COLO829 (cell line): Measurements from ENCODE around the gene CDT1.

Source experiments
- DNase-seq: peaks from one replicate; pipeline ENCODE4 v3.0.0; 2012; ENCODE audit warnings: low spot score

CDT1 gene

GRCh38 chr16:88804552-88805339 lies 1.2 kb downstream of the CDT1 start:
- DNase-seq, result no peak

GRCh38 chr16:88805340-88805715 lies 1.7 kb downstream of the CDT1 start:
- no peak for DNase-seq

- no peak for DNase-seq
These were observed 2.4 kb downstream of the CDT1 start for GRCh38 chr16:88805887-88806393.

GRCh38 chr16:88806491-88807111 lies 3.0 kb downstream of the CDT1 start:
- no peak for DNase-seq

GRCh38 chr16:88807142-88807625 lies 3.6 kb downstream of the CDT1 start:
- no peak for DNase-seq

GRCh38 chr16:88807626-88808453 lies 4.3 kb downstream of the CDT1 start:
- no peak for DNase-seq

GRCh38 chr16:88809068-88809675 lies 5.6 kb downstream of the CDT1 start:
- DNase-seq, result no peak

GRCh38 chr16:88809676-88810165 lies 6.1 kb downstream of the CDT1 start:
- no peak for DNase-seq

- no peak for DNase-seq
These were observed 6.8 kb downstream of the CDT1 start for GRCh38 chr16:88810166-88810911.

- peak; percentile 40 for DNase-seq
These were observed 7.6 kb downstream of the CDT1 start for GRCh38 chr16:88810912-88811768.

GRCh38 chr16:88811769-88812512 lies 8.4 kb downstream of the CDT1 start, which contains the start of gene APRT:
TSS of gene APRT (minus strand) at chr16:88811928. CDS start at chr16:88811899, 29 bp downstream.
- DNase-seq, result peak; percentile 88

- no peak for DNase-seq
These were observed 9.1 kb downstream of the CDT1 start for GRCh38 chr16:88812513-88813268.

GRCh38 chr16:88813269-88814143 lies 9.9 kb downstream of the CDT1 start:
- no peak for DNase-seq

- DNase-seq, result no peak
These were observed 10.5 kb downstream of the CDT1 start for GRCh38 chr16:88814144-88814502.

GRCh38 chr16:88815227-88815626 lies 11.6 kb downstream of the CDT1 start:
- DNase-seq, result no peak

- no peak for DNase-seq
These were observed 12.5 kb downstream of the CDT1 start for GRCh38 chr16:88815901-88816589.
